K562 (cell line): ENCODE measurements around the gene CRY2. TPM values are rescaled to one million over a fixed set of nuclear protein-coding genes. Genes with fewer than 3 reads are reported as not detected.

Experiments
- BCL6 ChIP-seq: fragments of 250-450 bp; sonication (Bioruptor Pico); IDR thresholded peaks from 2 replicates; pipeline ENCODE4 v1.4.0; 2020
- ERF ChIP-seq: fragments of 450-650 bp; formaldehyde crosslinking; IDR thresholded peaks from 2 replicates; pipeline ENCODE4 v1.4.0; 2020; ENCODE audit warnings: mild to moderate bottlenecking, mixed read lengths
- ESRRA ChIP-seq: fragments of 450-650 bp; IDR thresholded peaks from 2 replicates; pipeline ENCODE4 v1.6.1; 2014; ENCODE audit warnings: low read depth, mild to moderate bottlenecking, moderate library complexity, borderline replicate concordance
- ETV1 ChIP-seq: fragments of 450-650 bp; conservative IDR thresholded peaks from 2 replicates; pipeline ENCODE4 v1.6.1; 2016; ENCODE audit warnings: missing genetic modification characterization, control low read depth, low read depth, missing compliant biosample characterization
- JUN ChIP-seq, 2 experiments: sonication (generic) in 1 of 2; formaldehyde crosslinking in 1 of 2; IDR thresholded peaks; 2 replicates each; pipeline versions ENCODE4 v1.6.1 to v1.8.0; 2012 to 2022; ENCODE audit warnings: borderline replicate concordance in 2 of 2, mild to moderate bottlenecking in 2 of 2, improper control_type of control experiment in 1 of 2, low read depth in 1 of 2, low read length in 1 of 2, missing genetic modification reagents in 1 of 2
- KDM1A ChIP-seq, 2 experiments: fragments of 450-650 bp; IDR thresholded peaks; 2 replicates each; pipeline ENCODE4 v1.6.1; 2016; ENCODE audit warnings: mild to moderate bottlenecking in 2 of 2
- MAZ ChIP-seq, 2 experiments: fragments of 450-650 bp in 1 of 2; sonication (generic) in 1 of 2; formaldehyde crosslinking; IDR thresholded peaks in 1 of 2; conservative IDR thresholded peaks in 1 of 2; 2 replicates each; pipeline versions ENCODE4 v1.4.0 to v1.5.0; 2020; ENCODE audit warnings: mild to moderate bottlenecking in 1 of 2, missing genetic modification reagents in 1 of 2
- MTA3 ChIP-seq: fragments of 450-650 bp; formaldehyde crosslinking; IDR thresholded peaks from 2 replicates; pipeline ENCODE4 v1.6.1; 2017; ENCODE audit warnings: mild to moderate bottlenecking, borderline replicate concordance
- POLR2B ChIP-seq: fragments of 450-650 bp; IDR thresholded peaks from 2 replicates; pipeline ENCODE4 v1.6.1; 2018; ENCODE audit warnings: low read depth; ENCODE audit not compliant: partially characterized antibody
- POLR2H ChIP-seq: IDR thresholded peaks from 2 replicates; pipeline ENCODE4 v1.6.1; 2016; ENCODE audit warnings: missing genetic modification characterization, low read depth, mild to moderate bottlenecking, control low read depth, missing compliant biosample characterization, moderate library complexity
- PRDM10 ChIP-seq: fragments of 450-650 bp; IDR thresholded peaks from 2 replicates; pipeline ENCODE4 v1.6.1; 2018; ENCODE audit not compliant: partially characterized antibody
- RAD51 ChIP-seq: fragments of 450-650 bp; IDR thresholded peaks from 2 replicates; pipeline ENCODE4 v1.7.1; 2016; ENCODE audit warnings: low read depth, mild to moderate bottlenecking, borderline replicate concordance
- SREBF2 ChIP-seq: sonication (generic); formaldehyde crosslinking; IDR thresholded peaks from 2 replicates; pipeline ENCODE4 v1.4.0; 2020; ENCODE audit warnings: mild to moderate bottlenecking, missing genetic modification reagents
- XRCC5 ChIP-seq: fragments of 200-400 bp; formaldehyde crosslinking; IDR thresholded peaks from 2 replicates; pipeline ENCODE4 v1.6.1; 2017; ENCODE audit warnings: low read depth, mild to moderate bottlenecking, low read length
- ZNF316 ChIP-seq: fragments of 450-650 bp; IDR thresholded peaks from 2 replicates; pipeline ENCODE4 v1.6.1; 2016
- ZNF384 ChIP-seq: IDR thresholded peaks from 2 replicates; pipeline ENCODE4 v1.6.1; 2012; ENCODE audit warnings: low read depth, low read length, improper control_type of control experiment
- polyA plus RNA-seq, 8 experiments: library from polyadenylated mRNA; depleted of rRNA in 4 of 8; stranded (reverse) in 5 of 8; unstranded in 3 of 8; fragments of >200 nt; fragmentation: Nextera tagmentation in 2 of 8; fragmentation: Illumina TruSeq in 1 of 8; extraction: Ambion mirVana in 2 of 8; extraction: Trizol in 1 of 8; gene quantifications; 2 replicates each; pipeline versions ENCODE4 v1.2.1 to v1.2.3, GENCODE V29; 2011 to 2014; ENCODE audit warnings: inconsistent platforms in 1 of 8, missing spikeins in 1 of 8
- total RNA-seq, 7 experiments: library from RNA; depleted of rRNA in 6 of 7; stranded (reverse); fragments of >200 nt in 6 of 7; fragmentation: Illumina TruSeq in 2 of 7; extraction: Trizol in 2 of 7; gene quantifications; 2 replicates each; pipeline versions ENCODE4 v1.2.1 to v1.2.3, GENCODE V29; 2011 to 2021; ENCODE audit warnings: low replicate concordance in 1 of 7
- TF ChIP-seq, protein P1 (sequence below): fragments of 450-650 bp; formaldehyde crosslinking; IDR thresholded peaks from 2 replicates; pipeline ENCODE4 v1.4.0; 2022; ENCODE audit warnings: missing genetic modification characterization
- TF ChIP-seq, protein P2 (sequence below): sonication (generic); formaldehyde crosslinking; IDR thresholded peaks from 2 replicates; pipeline ENCODE4 v1.8.0; 2022; ENCODE audit warnings: missing genetic modification reagents, mild to moderate bottlenecking, moderate library complexity, borderline replicate concordance
- TF ChIP-seq, protein P3 (sequence below): sonication (generic); formaldehyde crosslinking; IDR thresholded peaks from 2 replicates; pipeline ENCODE4 v1.8.1; 2022; ENCODE audit warnings: missing genetic modification reagents
- TF ChIP-seq, protein P4 (sequence below): sonication (generic); IDR thresholded peaks from 2 replicates; pipeline ENCODE4 v1.6.1; 2016

Gene CRY2
- total and polyA plus RNA-seq, 9 of the 15 experiments (the other 6 are each of a cell fraction or from before 2014, with no cell fraction given) = 2.3 to 23.9 (median 14.8) TPM

GRCh38 chr11:45834298-45834756, 12.9 kb upstream of the CRY2 start (continued):
- peak; percentile 6 for TF ChIP-seq PRDM10
- TF ChIP-seq, protein P1, sequence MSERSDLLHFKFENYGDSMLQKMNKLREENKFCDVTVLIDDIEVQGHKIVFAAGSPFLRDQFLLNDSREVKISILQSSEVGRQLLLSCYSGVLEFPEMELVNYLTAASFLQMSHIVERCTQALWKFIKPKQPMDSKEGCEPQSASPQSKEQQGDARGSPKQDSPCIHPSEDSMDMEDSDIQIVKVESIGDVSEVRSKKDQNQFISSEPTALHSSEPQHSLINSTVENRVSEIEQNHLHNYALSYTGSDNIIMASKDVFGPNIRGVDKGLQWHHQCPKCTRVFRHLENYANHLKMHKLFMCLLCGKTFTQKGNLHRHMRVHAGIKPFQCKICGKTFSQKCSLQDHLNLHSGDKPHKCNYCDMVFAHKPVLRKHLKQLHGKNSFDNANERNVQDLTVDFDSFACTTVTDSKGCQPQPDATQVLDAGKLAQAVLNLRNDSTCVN (CRISPR knock-in tag) = no peak
- TF ChIP-seq KDM1A (IDR thresholded peaks at IDR 0.05) = peak; percentile 7 to 46; a peak in 1 of 4 replicates
- TF ChIP-seq, protein P2, sequence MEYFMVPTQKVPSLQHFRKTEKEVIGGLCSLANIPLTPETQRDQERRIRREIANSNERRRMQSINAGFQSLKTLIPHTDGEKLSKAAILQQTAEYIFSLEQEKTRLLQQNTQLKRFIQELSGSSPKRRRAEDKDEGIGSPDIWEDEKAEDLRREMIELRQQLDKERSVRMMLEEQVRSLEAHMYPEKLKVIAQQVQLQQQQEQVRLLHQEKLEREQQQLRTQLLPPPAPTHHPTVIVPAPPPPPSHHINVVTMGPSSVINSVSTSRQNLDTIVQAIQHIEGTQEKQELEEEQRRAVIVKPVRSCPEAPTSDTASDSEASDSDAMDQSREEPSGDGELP (CRISPR knock-in tag) = peak; percentile 83
- TF ChIP-seq ERF (CRISPR knock-in tag) = no peak
- TF ChIP-seq XRCC5 = 0 out of 2 replicates have a peak, but pooled peaks have one; percentile 30
- TF ChIP-seq RAD51 = no peak
- TF ChIP-seq ZNF384 = no peak
- 0 out of 2 replicates have a peak, but pooled peaks have one; percentile 51 for TF ChIP-seq MTA3
- TF ChIP-seq BCL6 (CRISPR knock-in tag) = 0 out of 2 replicates have a peak, but pooled peaks have one; percentile 52
- TF ChIP-seq ETV1 (tag) = peak; percentile 48; the same call in 1 of the 2 replicates
- no peak for TF ChIP-seq POLR2B
- no peak for TF ChIP-seq ZNF316
- TF ChIP-seq POLR2H = 0 out of 2 replicates have a peak, but pooled peaks have one; percentile 40
- TF ChIP-seq, protein P3, sequence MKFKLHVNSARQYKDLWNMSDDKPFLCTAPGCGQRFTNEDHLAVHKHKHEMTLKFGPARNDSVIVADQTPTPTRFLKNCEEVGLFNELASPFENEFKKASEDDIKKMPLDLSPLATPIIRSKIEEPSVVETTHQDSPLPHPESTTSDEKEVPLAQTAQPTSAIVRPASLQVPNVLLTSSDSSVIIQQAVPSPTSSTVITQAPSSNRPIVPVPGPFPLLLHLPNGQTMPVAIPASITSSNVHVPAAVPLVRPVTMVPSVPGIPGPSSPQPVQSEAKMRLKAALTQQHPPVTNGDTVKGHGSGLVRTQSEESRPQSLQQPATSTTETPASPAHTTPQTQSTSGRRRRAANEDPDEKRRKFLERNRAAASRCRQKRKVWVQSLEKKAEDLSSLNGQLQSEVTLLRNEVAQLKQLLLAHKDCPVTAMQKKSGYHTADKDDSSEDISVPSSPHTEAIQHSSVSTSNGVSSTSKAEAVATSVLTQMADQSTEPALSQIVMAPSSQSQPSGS = no peak
- TF ChIP-seq, protein P4, sequence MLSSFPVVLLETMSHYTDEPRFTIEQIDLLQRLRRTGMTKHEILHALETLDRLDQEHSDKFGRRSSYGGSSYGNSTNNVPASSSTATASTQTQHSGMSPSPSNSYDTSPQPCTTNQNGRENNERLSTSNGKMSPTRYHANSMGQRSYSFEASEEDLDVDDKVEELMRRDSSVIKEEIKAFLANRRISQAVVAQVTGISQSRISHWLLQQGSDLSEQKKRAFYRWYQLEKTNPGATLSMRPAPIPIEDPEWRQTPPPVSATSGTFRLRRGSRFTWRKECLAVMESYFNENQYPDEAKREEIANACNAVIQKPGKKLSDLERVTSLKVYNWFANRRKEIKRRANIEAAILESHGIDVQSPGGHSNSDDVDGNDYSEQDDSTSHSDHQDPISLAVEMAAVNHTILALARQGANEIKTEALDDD = peak; percentile 60; the same call in 1 of the 2 replicates
- peak; percentile 58; the same call in 1 of the 2 replicates for TF ChIP-seq ESRRA
- peak; percentile 36 to 61; a peak in 2 of 4 replicates for TF ChIP-seq MAZ (CRISPR knock-in tag; conservative IDR thresholded peaks at IDR 0.05 in 1 of 2, IDR thresholded peaks at IDR 0.05 in 1 of 2)
- TF ChIP-seq JUN (IDR thresholded peaks at IDR 0.05; ENCODE audit: borderline replicate concordance, low read depth, low read length) = 0 out of 2 replicates have a peak, but pooled peaks have one; percentile 22
- no peak for TF ChIP-seq JUN (CRISPR knock-in tag; IDR thresholded peaks at IDR 0.05; ENCODE audit: borderline replicate concordance)
- no peak for TF ChIP-seq SREBF2 (CRISPR knock-in tag)
